ENCODE data around the gene SPIRE1. TPM values are rescaled to one million over a fixed set of nuclear protein-coding genes. Genes with fewer than 3 reads are reported as not detected.

Gene SPIRE1
- total RNA-seq, 4 donors from 2014 or later: 25.3 to 39.5 (median 30.6) TPM

DNA sequence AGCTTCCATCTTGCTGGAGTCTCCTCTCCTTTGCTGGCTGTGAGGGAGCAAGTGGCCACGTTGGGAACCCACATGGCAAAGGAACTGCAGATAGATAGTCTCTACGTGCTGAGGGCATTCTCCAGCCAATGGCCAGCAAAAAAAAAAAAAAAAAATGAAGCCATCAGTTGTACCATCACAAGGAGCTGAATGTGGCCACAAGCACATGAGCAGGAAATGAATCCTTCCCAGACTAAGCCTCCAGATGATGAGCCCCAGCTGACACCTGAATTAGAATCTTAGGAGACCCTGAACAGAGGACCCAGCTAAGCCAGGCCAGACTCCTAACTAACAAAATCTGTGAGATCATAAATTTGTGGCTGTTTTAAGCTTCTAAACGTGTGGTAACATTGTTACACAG lies 57.9 kb downstream of the SPIRE1 start:
- no peaks in the 10 kb centered on the region for H3K27me3 ChIP-seq
- 78% methylated on average over 3 of the region's 3 CpGs for WGBS, 2 donors
- H3K36me3 ChIP-seq: no peaks in the 10 kb centered on the region
- DNase-seq: no peak
- no peaks in the 10 kb centered on the region for H3K4me1 ChIP-seq
- no peak overlapping the region for H3K27ac ChIP-seq
- no peak overlapping the region for H3K4me3 ChIP-seq (replicated peaks in 1 of 3)
- TF ChIP-seq CTCF (IDR thresholded peaks at IDR 0.05) (no peak), POLR2A (IDR thresholded peaks at IDR 0.05) (no peak)
- H3K9me3 ChIP-seq: no peaks in the 10 kb centered on the region
- intact Hi-C loops (cut with DNase I): no loop called here

GRCh38 chr18:12599543-12599942 lies 58.4 kb downstream of the SPIRE1 start:
- no peak overlapping the region for H3K27ac ChIP-seq
- no peaks in the 10 kb centered on the region for H3K9me3 ChIP-seq
- TF ChIP-seq CTCF (IDR thresholded peaks at IDR 0.05): no peak
- TF ChIP-seq POLR2A (IDR thresholded peaks at IDR 0.05): no peak
- no peak overlapping the region for H3K4me3 ChIP-seq (replicated peaks in 1 of 3)
- no peaks in the 10 kb centered on the region for H3K4me1 ChIP-seq
- no peaks in the 10 kb centered on the region for H3K27me3 ChIP-seq
- DNase-seq: no peak
- intact Hi-C loops (cut with DNase I): no loop called here
- no peaks in the 10 kb centered on the region for H3K36me3 ChIP-seq

DNA sequence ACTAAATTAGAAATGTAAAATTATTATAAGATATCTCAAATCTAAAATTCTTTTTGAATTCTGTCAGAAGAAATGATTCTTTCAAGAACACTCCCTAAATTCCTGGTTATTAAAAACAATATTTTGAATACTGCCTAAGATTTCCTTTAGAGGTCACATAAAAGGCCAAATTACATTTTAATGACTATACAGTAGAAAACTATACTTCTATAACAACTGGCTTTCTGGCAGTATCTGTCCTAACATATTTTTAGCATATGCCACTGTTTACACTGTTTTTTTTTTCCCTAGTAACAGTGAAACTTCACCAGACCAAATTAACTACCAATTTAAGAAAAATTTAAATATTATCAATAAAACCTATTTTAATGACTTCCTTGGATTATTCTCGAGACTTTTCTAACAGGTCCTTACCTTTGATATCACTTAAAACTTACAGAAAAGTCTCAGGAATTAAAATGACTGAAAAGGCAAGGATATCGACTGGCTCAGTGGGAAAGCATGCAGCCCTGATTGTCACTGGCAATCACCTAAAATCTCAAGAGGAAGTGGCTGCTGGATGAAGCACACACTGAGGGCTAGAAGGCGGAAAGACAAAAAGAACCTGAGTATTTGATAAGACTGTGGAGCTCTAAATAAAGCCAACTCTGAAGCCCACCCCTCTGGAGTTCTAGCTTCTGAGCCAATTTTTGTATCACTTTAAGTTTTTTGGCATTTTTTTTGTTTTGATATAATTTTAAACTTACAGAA lies 59.6 kb downstream of the SPIRE1 start:
- no peak for TF ChIP-seq CTCF (IDR thresholded peaks at IDR 0.05)
- TF ChIP-seq POLR2A (IDR thresholded peaks at IDR 0.05): no peak
- Histone ChIP-seq H3K9me3 (no peaks in the 10 kb centered on the region), H3K4me3 (replicated peaks in 1 of 3) (no peak overlapping the region), H3K4me1 (no peaks in the 10 kb centered on the region), H3K27ac (no peak overlapping the region), H3K36me3 (no peaks in the 10 kb centered on the region), H3K27me3 (no peaks in the 10 kb centered on the region)
- DNase-seq: no peak
- 70 to 80% methylated on average over 3 of the region's 3 CpGs for WGBS, 2 donors
- intact Hi-C loops (cut with DNase I): no loop called here

DNA sequence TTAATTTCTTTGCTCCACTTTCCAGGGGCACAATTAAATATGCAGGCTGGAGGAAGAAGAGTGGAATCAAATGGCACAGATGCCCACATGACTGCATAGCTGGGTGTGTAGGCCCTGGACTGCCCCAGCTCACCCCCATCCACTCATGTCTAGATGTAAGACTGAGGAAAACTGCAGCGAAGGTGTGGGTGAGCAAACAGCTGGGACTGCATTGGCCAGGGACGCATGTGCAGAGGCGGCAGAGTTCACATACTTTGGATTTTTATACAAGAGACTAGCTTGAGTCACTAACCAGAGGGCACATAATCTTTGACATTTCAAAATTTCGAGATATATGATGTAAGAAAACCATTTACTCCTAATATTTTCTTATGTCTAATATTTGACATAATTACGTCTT lies 60.1 kb downstream of the SPIRE1 start:
- Histone ChIP-seq H3K4me1 (no peaks in the 10 kb centered on the region), H3K4me3 (replicated peaks in 1 of 3) (no peak overlapping the region), H3K9me3 (no peaks in the 10 kb centered on the region), H3K27ac (no peak overlapping the region), H3K27me3 (no peaks in the 10 kb centered on the region), H3K36me3 (no peaks in the 10 kb centered on the region)
- TF ChIP-seq CTCF (IDR thresholded peaks at IDR 0.05) (no peak), POLR2A (IDR thresholded peaks at IDR 0.05) (no peak)
- no peak for DNase-seq
- WGBS, 2 donors: 85 to 90% methylated on average over 5 of the region's 5 CpGs
- intact Hi-C loops (cut with DNase I): no loop called here

DNA sequence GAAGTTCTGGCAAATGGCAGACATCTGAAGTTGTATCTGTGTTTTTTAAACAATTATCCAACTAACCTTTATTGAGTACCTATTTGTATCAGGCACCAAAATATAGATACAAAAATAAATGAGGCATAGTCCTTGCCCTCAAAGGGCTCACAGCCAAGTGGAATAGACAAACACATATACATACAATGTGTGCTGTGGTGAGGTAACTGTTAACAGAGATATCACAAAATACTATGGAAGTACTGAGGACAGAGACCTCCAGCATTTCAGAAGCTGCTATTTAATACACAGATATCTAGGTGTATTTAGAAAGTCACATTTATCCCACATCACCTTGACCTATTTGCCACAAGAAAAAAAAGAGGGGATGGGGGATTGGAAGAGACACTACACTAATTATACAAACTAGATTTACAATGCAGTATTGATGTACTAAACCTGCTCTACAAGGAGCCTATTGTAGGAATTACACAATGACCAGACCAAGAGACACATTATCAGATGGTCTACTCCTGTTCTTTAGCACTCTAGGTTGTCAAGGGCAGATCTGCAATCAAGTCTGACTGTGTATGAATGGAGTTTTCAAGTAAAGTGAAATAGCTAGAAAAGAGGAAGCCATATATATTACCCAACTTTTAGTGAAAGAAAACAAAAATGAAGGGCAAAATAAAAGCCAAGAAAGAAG lies 62.2 kb downstream of the SPIRE1 start:
- Histone ChIP-seq H3K4me1 (no peaks in the 10 kb centered on the region), H3K4me3 (replicated peaks in 1 of 3) (no peak overlapping the region), H3K9me3 (no peaks in the 10 kb centered on the region), H3K36me3 (no peaks in the 10 kb centered on the region), H3K27ac (no peak overlapping the region), H3K27me3 (no peaks in the 10 kb centered on the region)
- no peak for DNase-seq
- TF ChIP-seq POLR2A (IDR thresholded peaks at IDR 0.05) (no peak), CTCF (IDR thresholded peaks at IDR 0.05) (no peak)
- intact Hi-C loops (cut with DNase I): no loop called here
